ENCODE data around the gene SCARB1. TPM values are rescaled to one million over a fixed set of nuclear protein-coding genes. Genes with fewer than 3 reads are reported as not detected.

SCARB1 gene
- polyA plus RNA-seq, 4 donors = 19.4 to 22.7 (median 19.8) TPM

GRCh38 chr12:124828264-124829007, 35.2 kb downstream of the SCARB1 start:
- peak in 3 of 4 donors; percentile 28 to 63 (median 49) for DNase-seq (ENCODE audit: low read depth in 4 of 4, low spot score in 3 of 4)

- DNase-seq (ENCODE audit: low read depth in 4 of 4, low spot score in 3 of 4) = no peak
Measured at GRCh38 chr12:124827588-124828184, 36.0 kb downstream of the SCARB1 start.

- DNase-seq (ENCODE audit: low read depth in 4 of 4, low spot score in 3 of 4) = no peak
Measured at GRCh38 chr12:124824195-124824594, 39.5 kb downstream of the SCARB1 start.

GRCh38 chr12:124823272-124823970, 40.2 kb downstream of the SCARB1 start:
- no peak for DNase-seq (ENCODE audit: low read depth in 4 of 4, low spot score in 3 of 4)

- no peak for DNase-seq (ENCODE audit: low read depth in 4 of 4, low spot score in 3 of 4)
Measured at GRCh38 chr12:124822218-124822617, 41.4 kb downstream of the SCARB1 start.

GRCh38 chr12:124821252-124822200, 42.1 kb downstream of the SCARB1 start:
- no peak for DNase-seq (ENCODE audit: low read depth in 4 of 4, low spot score in 3 of 4)

GRCh38 chr12:124820199-124820598, 43.5 kb downstream of the SCARB1 start:
- DNase-seq (ENCODE audit: low read depth in 4 of 4, low spot score in 3 of 4) = no peak

- no peak for DNase-seq (ENCODE audit: low read depth in 4 of 4, low spot score in 3 of 4)
Measured at GRCh38 chr12:124819525-124819924, 44.1 kb downstream of the SCARB1 start.

- no peak for DNase-seq (ENCODE audit: low read depth in 4 of 4, low spot score in 3 of 4)
Measured at GRCh38 chr12:124819080-124819479, 44.6 kb downstream of the SCARB1 start.

GRCh38 chr12:124817076-124818000, 46.3 kb downstream of the SCARB1 start:
- DNase-seq (ENCODE audit: low read depth in 4 of 4, low spot score in 3 of 4) = no peak

- no peak for DNase-seq (ENCODE audit: low read depth in 4 of 4, low spot score in 3 of 4)
Measured at GRCh38 chr12:124816295-124816854, 47.3 kb downstream of the SCARB1 start.

GRCh38 chr12:124814741-124815613, 48.7 kb downstream of the SCARB1 start:
- no peak for DNase-seq (ENCODE audit: low read depth in 4 of 4, low spot score in 3 of 4)

- DNase-seq (ENCODE audit: low read depth in 4 of 4, low spot score in 3 of 4) = no peak
Measured at GRCh38 chr12:124813782-124814181, 49.9 kb downstream of the SCARB1 start.

GRCh38 chr12:124812979-124813378, 50.7 kb downstream of the SCARB1 start:
- no peak for DNase-seq (ENCODE audit: low read depth in 4 of 4, low spot score in 3 of 4)

GRCh38 chr12:124812356-124812755, 51.3 kb downstream of the SCARB1 start:
- DNase-seq (ENCODE audit: low read depth in 4 of 4, low spot score in 3 of 4) = no peak

GRCh38 chr12:124811633-124812032, 52.0 kb downstream of the SCARB1 start:
- no peak for DNase-seq (ENCODE audit: low read depth in 4 of 4, low spot score in 3 of 4)

- DNase-seq (ENCODE audit: low read depth in 4 of 4, low spot score in 3 of 4) = no peak
Measured at GRCh38 chr12:124809878-124810277, 53.8 kb downstream of the SCARB1 start.

- no peak for DNase-seq (ENCODE audit: low read depth in 4 of 4, low spot score in 3 of 4)
Measured at GRCh38 chr12:124809391-124809790, 54.3 kb downstream of the SCARB1 start.
